GM12878 (cell line): ENCODE measurements around the gene MND1. TPM values are rescaled to one million over a fixed set of nuclear protein-coding genes. Genes with fewer than 3 reads are reported as not detected.

Source experiments
- ATAC-seq: fragments of 200-7000 bp; cut with Tn5 transposase; 3 replicates; pipeline ENCODE4 v1.9.1; 2020; ENCODE audit warnings: mild to moderate bottlenecking, moderate library complexity
- BruUV-seq: library from RNA; stranded (reverse); fragments of 400-500 nt; replicated peaks from 2 replicates; lab custom pipeline; 2021; lab: Mats Ljungman, UMichigan
- CTCF ChIA-PET: fragments of 300-600 bp; sonication (Branson Sonifier 250); formaldehyde crosslinking; extraction: SDS; loops from one replicate; lab custom pipeline; 2021; ENCODE audit warnings: inconsistent platforms; lab: Yijun Ruan, JAX
- POLR2A ChIA-PET: fragments of 350-600 bp; formaldehyde crosslinking; extraction: SDS; loops from one replicate; lab custom pipeline; 2021; ENCODE audit warnings: inconsistent platforms; lab: Charles Lee
- RAD21 ChIA-PET: fragments of 300-600 bp; sonication (Branson Sonifier 250); formaldehyde crosslinking; loops from one replicate; lab custom pipeline; 2023; ENCODE audit warnings: antibody characterized with exemption; ENCODE audit not compliant: unreplicated experiment; lab: Charles Lee
- SMC1A ChIA-PET: fragments of 300-600 bp; sonication (Branson Sonifier 250); formaldehyde crosslinking; loops from one replicate; lab custom pipeline; 2023; ENCODE audit not compliant: unreplicated experiment, uncharacterized antibody; lab: Charles Lee
- DNase-seq: peaks from one replicate; pipeline ENCODE4 v3.0.0-alpha.2; 2011; ENCODE audit warnings: low read depth, low spot score
- FAIRE-seq: peaks from 3 replicates; lab custom pipeline; 2011; peaks lifted over from hg19 to GRCh38; lab: Jason Lieb, UNC
- H2AFZ ChIP-seq: 2 replicates; pipeline ENCODE4 v1.6.0; 2011; ENCODE audit warnings: low read depth, low read length, control low read depth; ENCODE audit not compliant: control insufficient read depth
- H3K27ac ChIP-seq: 2 replicates; pipeline ENCODE4 v1.5.1; 2011; ENCODE audit warnings: control low read depth; ENCODE audit not compliant: control insufficient read depth, insufficient read depth
- H3K27me3 ChIP-seq, 2 experiments: replicated peaks in 1 of 2; 2 replicates each; pipeline versions ENCODE4 v1.6.0 to v1.6.1; 2011; ENCODE audit warnings: low read length in 1 of 2; ENCODE audit not compliant: control insufficient read depth in 2 of 2, insufficient read depth in 2 of 2
- H3K36me3 ChIP-seq, 2 experiments: 2 replicates each; pipeline ENCODE4 v1.5.1; 2011; ENCODE audit warnings: low read length in 1 of 2; ENCODE audit not compliant: control insufficient read depth in 2 of 2, insufficient read depth in 2 of 2
- H3K4me1 ChIP-seq: 2 replicates; pipeline ENCODE4 v1.6.1; 2011; ENCODE audit warnings: mild to moderate bottlenecking, low read length, moderate library complexity, mixed read lengths; ENCODE audit not compliant: control insufficient read depth, insufficient read depth
- H3K4me2 ChIP-seq: 2 replicates; pipeline ENCODE4 v1.6.0; 2011; ENCODE audit warnings: control low read depth; ENCODE audit not compliant: control insufficient read depth, insufficient read depth
- H3K4me3 ChIP-seq: fragments of 200-600 bp; sonication (generic); 2 replicates; pipeline ENCODE4 v1.5.1; 2016
- H3K79me2 ChIP-seq: 2 replicates; pipeline ENCODE4 v1.6.0; 2011; ENCODE audit warnings: low read length; ENCODE audit not compliant: control insufficient read depth, insufficient read depth
- H3K9ac ChIP-seq: 2 replicates; pipeline ENCODE4 v1.8.0; 2011; ENCODE audit warnings: low read length, control low read depth, mixed read lengths; ENCODE audit not compliant: control insufficient read depth, insufficient read depth
- H3K9me3 ChIP-seq: replicated peaks from 3 replicates; pipeline ENCODE4 v1.5.1; 2011; ENCODE audit warnings: mild to moderate bottlenecking, low read length; ENCODE audit not compliant: control insufficient read depth, insufficient read depth
- H4K20me1 ChIP-seq: 2 replicates; pipeline ENCODE4 v1.6.0; 2011; ENCODE audit not compliant: control insufficient read depth, insufficient read depth
- ATF2 ChIP-seq: IDR thresholded peaks from 2 replicates; pipeline ENCODE4 v1.6.1; 2012; ENCODE audit warnings: low read length, inconsistent platforms
- CEBPZ ChIP-seq: fragments of 150-350 bp; IDR thresholded peaks from 2 replicates; pipeline ENCODE4 v1.6.1; 2016; ENCODE audit warnings: low read depth, low read length
- DPF2 ChIP-seq: fragments of 450-650 bp; IDR thresholded peaks from 2 replicates; pipeline ENCODE4 v1.6.1; 2017; ENCODE audit warnings: mild to moderate bottlenecking
- FOXK2 ChIP-seq: fragments of 450-650 bp; IDR thresholded peaks from 2 replicates; pipeline ENCODE4 v1.6.1; 2017; ENCODE audit warnings: mild to moderate bottlenecking, moderate library complexity
- NRF1 ChIP-seq: conservative IDR thresholded peaks from 2 replicates; pipeline ENCODE4 v1.6.1; 2011; ENCODE audit warnings: mild to moderate bottlenecking, low read depth, low read length, improper control_type of control experiment
- PRDM15 ChIP-seq: fragments of 450-650 bp; formaldehyde crosslinking; IDR thresholded peaks from 2 replicates; pipeline ENCODE4 v1.4.0; 2020; ENCODE audit warnings: mild to moderate bottlenecking, moderate library complexity
- RAD21 ChIP-seq: IDR thresholded peaks from 2 replicates; pipeline ENCODE4 v1.6.1; 2011; ENCODE audit warnings: mild to moderate bottlenecking, low read depth, low read length, moderate library complexity; ENCODE audit not compliant: insufficient read depth
- SUZ12 ChIP-seq: fragments of 200-600 bp; sonication (generic); IDR thresholded peaks from one replicate; pipeline ENCODE4 v1.6.1; 2018; ENCODE audit warnings: antibody characterized with exemption, mild to moderate bottlenecking; ENCODE audit not compliant: unreplicated experiment
- WGBS: methylation state at CpG from one replicate; pipeline ENCODE4 v1.1.6; 2016; ENCODE audit warnings: low lambda C conversion rate; ENCODE audit not compliant: insufficient replicate concordance, insufficient coverage; ENCODE audit errors: missing lambda C conversion rate; 5-methylcytosine and 5-hydroxymethylcytosine counted together
- in situ Hi-C: fragments of 300-500 bp; cut with MboI; formaldehyde crosslinking; loops from 9 replicates; pipeline ENCODE4 v1.14.3; 2018; ENCODE audit warnings: mixed read lengths
- intact Hi-C: fragments of 100-400 bp; cut with micrococcal nuclease; formaldehyde crosslinking; loops from one replicate; pipeline ENCODE4 v1.14.2; 2022; ENCODE audit not compliant: unreplicated experiment
- polyA plus RNA-seq, 11 experiments: library from polyadenylated mRNA; depleted of rRNA in 4 of 11; unstranded in 6 of 11; stranded (reverse) in 5 of 11; fragments of >200 nt; fragmentation: Nextera tagmentation in 4 of 11; fragmentation: Illumina TruSeq in 1 of 11; extraction: Ambion mirVana in 4 of 11; extraction: Trizol in 1 of 11; gene quantifications; 1 replicate in 1 of 11; 2 replicates in 10 of 11; pipeline versions ENCODE4 v1.2.1 to v1.2.3, GENCODE V29; 2011 to 2016; ENCODE audit warnings: inconsistent platforms in 2 of 11, missing spikeins in 2 of 11, low read depth in 1 of 11
- total RNA-seq, 4 experiments: library from RNA; depleted of rRNA in 3 of 4; stranded (reverse); fragments of >200 nt in 3 of 4; fragmentation: Illumina TruSeq in 1 of 4; extraction: Trizol in 1 of 4; gene quantifications; 2 replicates each; pipeline versions ENCODE4 v1.2.1 to v1.2.3, GENCODE V29; 2013 to 2021

Gene MND1
- total and polyA plus RNA-seq, 10 of the 15 experiments (the other 5 are each of a cell fraction or from before 2014, with no cell fraction given): 17.7 to 58.1 (median 47.3) TPM

GRCh38 chr4:153297116-153297515, 47.4 kb upstream of the MND1 start:
- no peaks in the 10 kb centered on the region for H3K4me1 ChIP-seq
- RAD21 ChIA-PET: no interaction called here
- H3K27me3 ChIP-seq: no peaks in the 10 kb centered on the region
- SMC1A ChIA-PET: interaction anchor here (0.9 to 1.9 kb wide), 3 partner anchors 10 to 29 kb away, joined by 3 to 4 read pairs (median 3); no protein-coding TSS in a partner anchor
- CTCF ChIA-PET: interaction anchor here (0.7 to 1.4 kb wide), 3 partner anchors 10 to 169 kb away, joined by 3 read pairs; no protein-coding TSS in a partner anchor
- H3K27ac ChIP-seq: no peak overlapping the region
- no peak overlapping the region for H3K9ac ChIP-seq
- DNase-seq: no peak
- no peaks in the 10 kb centered on the region for H3K36me3 ChIP-seq
- POLR2A ChIA-PET: no interaction called here
- in situ Hi-C loops: no loop called here
- H2AFZ ChIP-seq: no peak overlapping the region
- no peak for FAIRE-seq
- no TSS peak for BruUV-seq
- H3K9me3 ChIP-seq: no peaks in the 10 kb centered on the region
- 78% methylated on average over 8 of the region's 8 CpGs for WGBS
- no peak for ATAC-seq
- intact Hi-C loops: no loop called here
- H3K79me2 ChIP-seq: no peaks in the 10 kb centered on the region
- TF ChIP-seq FOXK2 (no peak), ATF2 (no peak), CEBPZ (no peak), SUZ12 (no peak), NRF1 (no peak), PRDM15 (CRISPR knock-in tag) (no peak), DPF2 (no peak), RAD21 (no peak)
- TF ChIP-seq, all 136 proteins: peak for 0
- Histone ChIP-seq H3K4me2 (no peak overlapping the region), H3K4me3 (no peak overlapping the region), H4K20me1 (no peaks in the 10 kb centered on the region)
